SK-N-SH treated with all-trans-retinoic acid at 6 μM for 48 hours (cell line): Measurements from ENCODE around the gene CCNC.

Source experiments
- PATZ1 ChIP-seq: fragments of 250-450 bp; sonication (Bioruptor Pico); IDR thresholded peaks from 2 replicates; pipeline ENCODE4 v1.8.0; 2020; ENCODE audit warnings: mild to moderate bottlenecking, moderate library complexity, borderline replicate concordance
- ZNF70 ChIP-seq: fragments of 450-650 bp; formaldehyde crosslinking; IDR thresholded peaks from 2 replicates; pipeline ENCODE4 v1.5.0; 2020; ENCODE audit warnings: mild to moderate bottlenecking, moderate library complexity

GRCh38 chr6:99530627-99531026, 37.8 kb downstream of the CCNC start:
- no peak for TF ChIP-seq ZNF70 (CRISPR knock-in tag)
- TF ChIP-seq PATZ1 (CRISPR knock-in tag) = no peak
